Natural killer cell (primary cell): Measurements from ENCODE around the gene RPL35A. TPM values are rescaled to one million over a fixed set of nuclear protein-coding genes. Genes with fewer than 3 reads are reported as not detected.
"Not testable (repeated sequence)": the region's sequence is repeated elsewhere in the genome, so short reads cannot be mapped to it uniquely, and the experiment has no call there.

ENCODE experiments used
- ATAC-seq, 3 donors: fragments of 150-1000 bp in 2 of 3; fragments of 200-7000 bp in 1 of 3; cut with Tn5 transposase; 1 replicate in 1 of 3; 2 replicates in 2 of 3; pipeline ENCODE4 v1.10.0; 2021; ENCODE audit warnings: mild to moderate bottlenecking in 2 of 3, moderate library complexity in 2 of 3
- DNase-seq, 2 donors: peaks; one replicate each; pipeline versions ENCODE4 v3.0.0 to v3.0.0-alpha.2; 2013 to 2021; ENCODE audit warnings: mixed read lengths in 1 of 2
- H3K27ac ChIP-seq: one replicate; pipeline ENCODE4 v1.5.1; 2013; ENCODE audit warnings: mild to moderate bottlenecking, low read length
- H3K27me3 ChIP-seq: one replicate; pipeline ENCODE4 v1.6.1; 2013; ENCODE audit warnings: low read length; ENCODE audit not compliant: control insufficient read depth, insufficient read depth
- H3K36me3 ChIP-seq: one replicate; pipeline ENCODE4 v1.6.1; 2013; ENCODE audit warnings: low read length; ENCODE audit not compliant: control insufficient read depth, insufficient read depth
- H3K4me1 ChIP-seq: one replicate; pipeline ENCODE4 v1.6.1; 2013; ENCODE audit warnings: low read length; ENCODE audit not compliant: control insufficient read depth, insufficient read depth
- H3K4me3 ChIP-seq: one replicate; pipeline ENCODE4 v1.5.1; 2013; ENCODE audit warnings: low read length
- H3K9me3 ChIP-seq: one replicate; pipeline ENCODE4 v1.6.1; 2013; ENCODE audit warnings: low read length; ENCODE audit not compliant: control insufficient read depth, insufficient read depth
- H3K27ac Mint-ChIP-seq, 2 donors: one replicate each; pipeline ENCODE4 v1.8.0; 2022; ENCODE audit warnings: mild to moderate bottlenecking in 2 of 2, mixed read lengths in 2 of 2, moderate library complexity in 1 of 2
- H3K27me3 Mint-ChIP-seq, 2 donors: one replicate each; pipeline ENCODE4 v1.8.0; 2022; ENCODE audit warnings: low read depth in 2 of 2, mixed read lengths in 2 of 2
- H3K36me3 Mint-ChIP-seq: one replicate; pipeline ENCODE4 v1.8.0; 2022; ENCODE audit warnings: mixed read lengths
- H3K4me1 Mint-ChIP-seq, 2 donors: one replicate each; pipeline ENCODE4 v1.8.0; 2022; ENCODE audit warnings: mixed read lengths in 2 of 2
- H3K4me3 Mint-ChIP-seq: one replicate; pipeline ENCODE4 v1.8.0; 2022; ENCODE audit warnings: mild to moderate bottlenecking, moderate library complexity, mixed read lengths
- H3K9me3 Mint-ChIP-seq, 2 donors: one replicate each; pipeline ENCODE4 v1.8.0; 2022; ENCODE audit warnings: mixed read lengths in 2 of 2
- CTCF ChIP-seq: fragments of 200-600 bp; IDR thresholded peaks from one replicate; pipeline ENCODE4 v1.8.0; 2022; ENCODE audit warnings: antibody characterized with exemption
- WGBS: methylation state at CpG from one replicate; pipeline ENCODE4 v1.1.7; 2013; ENCODE audit warnings: missing lambda C conversion rate; ENCODE audit not compliant: insufficient coverage; 5-methylcytosine and 5-hydroxymethylcytosine counted together
- intact Hi-C: fragments of 100-400 bp; cut with micrococcal nuclease; formaldehyde crosslinking; loops from one replicate; pipeline ENCODE4 v1.14.2; 2022
- total RNA-seq, 4 donors: library from RNA; stranded (reverse); fragments of 120-200 nt in 1 of 4; gene quantifications; one replicate each; pipeline versions ENCODE4 v1.2.3 to v1.2.4, GENCODE V29; 2013 to 2022

RPL35A gene
- total RNA-seq, 3 donors from 2014 or later (not counting 1 experiment from before 2014, with no cell fraction given) = 693 to 869 (median 848) TPM

- Mint-ChIP-seq H3K4me3 (no peak overlapping the region), H3K36me3 (peaks cover 15% of the 10 kb centered on the region), H3K4me1 (peaks cover 45 to 57% of the 10 kb centered on the region in 2 donors), H3K9me3 (no peaks in the 10 kb centered on the region), H3K27me3 (no peaks in the 10 kb centered on the region), H3K27ac (peak overlapping the region; percentile 90 to 93)
- no peak for TF ChIP-seq CTCF
- Histone ChIP-seq H3K4me1 (peaks cover 37% of the 10 kb centered on the region), H3K9me3 (no peaks in the 10 kb centered on the region), H3K36me3 (peaks cover 48% of the 10 kb centered on the region), H3K27me3 (no peaks in the 10 kb centered on the region), H3K27ac (no peak overlapping the region), H3K4me3 (no peak overlapping the region)
- ATAC-seq = no peak
- DNase-seq = no peak
- 100% methylated on average over 1 of the region's 2 CpGs for WGBS
- intact Hi-C loops = no loop called here
Observed at GRCh38 chr3:197956626-197956988, 6.6 kb downstream of the RPL35A start.

GRCh38 chr3:197957790-197958133, 7.8 kb downstream of the RPL35A start:
- H3K36me3 ChIP-seq = peaks cover 39% of the 10 kb centered on the region
- Mint-ChIP-seq H3K36me3 (peaks cover 15% of the 10 kb centered on the region), H3K27me3 (no peaks in the 10 kb centered on the region)

GRCh38 chr3:197958346-197958745, 8.4 kb downstream of the RPL35A start:
- ATAC-seq (no peak), DNase-seq (no peak)
- Mint-ChIP-seq H3K4me1 (peaks cover 47 to 58% of the 10 kb centered on the region in 2 donors), H3K36me3 (peaks cover 12% of the 10 kb centered on the region), H3K9me3 (no peaks in the 10 kb centered on the region), H3K4me3 (peak overlapping the region; percentile 65), H3K27ac (peak overlapping the region; percentile 90 to 93), H3K27me3 (no peaks in the 10 kb centered on the region)
- WGBS = 94% methylated on average over 4 of the region's 4 CpGs
- H3K27me3 ChIP-seq = no peaks in the 10 kb centered on the region
- intact Hi-C loops = no loop called here
- H3K27ac ChIP-seq = peak overlapping the region; percentile 9
- H3K4me1 ChIP-seq = peaks cover 23% of the 10 kb centered on the region
- TF ChIP-seq CTCF = no peak
- no peak overlapping the region for H3K4me3 ChIP-seq
- H3K36me3 ChIP-seq = peaks cover 34% of the 10 kb centered on the region
- no peaks in the 10 kb centered on the region for H3K9me3 ChIP-seq

More at GRCh38 chr3:197957790-197958133, 7.8 kb downstream of the RPL35A start:
- peaks cover 49 to 62% of the 10 kb centered on the region in 2 donors for H3K4me1 Mint-ChIP-seq
- DNase-seq = no peak
- H3K9me3 ChIP-seq = no peaks in the 10 kb centered on the region
- no peaks in the 10 kb centered on the region for H3K27me3 ChIP-seq
- H3K9me3 Mint-ChIP-seq = no peaks in the 10 kb centered on the region
- no peak overlapping the region for H3K27ac ChIP-seq
- TF ChIP-seq CTCF = no peak
- peak overlapping the region; percentile 90 to 93 for H3K27ac Mint-ChIP-seq
- H3K4me1 ChIP-seq = peaks cover 27% of the 10 kb centered on the region
- no peak for ATAC-seq
- WGBS = 92% methylated on average over 5 of the region's 5 CpGs
- H3K4me3 Mint-ChIP-seq = peak overlapping the region; percentile 3
- no peak overlapping the region for H3K4me3 ChIP-seq
- intact Hi-C loops = no loop called here

- H3K4me3 ChIP-seq, H3K4me3 Mint-ChIP-seq, H3K36me3 Mint-ChIP-seq, H3K27me3 Mint-ChIP-seq, ATAC-seq, H3K27ac ChIP-seq, intact Hi-C loops, H3K9me3 Mint-ChIP-seq, DNase-seq, H3K27me3 ChIP-seq, H3K9me3 ChIP-seq: not testable (repeated sequence)
- H3K4me1 Mint-ChIP-seq = peaks cover 42 to 53% of the 10 kb centered on the region in 2 donors
- Histone ChIP-seq H3K36me3 (peaks cover 29% of the 10 kb centered on the region), H3K4me1 (peaks cover 22% of the 10 kb centered on the region)
- peak overlapping the region; percentile 90 to 93 for H3K27ac Mint-ChIP-seq
- 95% methylated on average over 17 of the region's 19 CpGs for WGBS
Observed at GRCh38 chr3:197958848-197959247, 8.9 kb downstream of the RPL35A start.
